COLO668 (cell line): ENCODE data around the gene KLK15.
"Not testable (repeated sequence)": the region's sequence is repeated elsewhere in the genome, so short reads cannot be mapped to it uniquely, and the experiment has no call there.

Source experiments
- DNase-seq: peaks from one replicate; lab custom pipeline; 2025; ENCODE audit not compliant: unreplicated experiment; lab: John Stamatoyannopoulos, UW

The KLK15 gene

DNA sequence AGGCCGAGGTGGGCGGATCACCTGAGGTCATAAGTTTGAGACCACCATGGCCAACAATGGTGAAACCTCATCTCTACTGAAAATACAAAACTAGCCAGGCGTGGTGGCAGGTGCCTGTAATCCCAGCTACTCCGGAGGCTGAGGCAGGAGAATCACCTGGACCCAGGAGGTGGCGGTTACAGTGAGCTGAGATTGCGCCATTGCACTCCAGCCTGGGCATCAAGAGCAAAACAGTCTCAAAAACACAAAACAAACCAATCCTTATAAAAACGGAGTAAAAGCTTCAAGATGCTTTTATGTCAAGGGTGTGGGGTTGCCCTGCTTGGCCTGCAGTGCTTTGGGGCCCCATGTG, 36.0 kb downstream of the KLK15 start:
- no peak for DNase-seq

DNA sequence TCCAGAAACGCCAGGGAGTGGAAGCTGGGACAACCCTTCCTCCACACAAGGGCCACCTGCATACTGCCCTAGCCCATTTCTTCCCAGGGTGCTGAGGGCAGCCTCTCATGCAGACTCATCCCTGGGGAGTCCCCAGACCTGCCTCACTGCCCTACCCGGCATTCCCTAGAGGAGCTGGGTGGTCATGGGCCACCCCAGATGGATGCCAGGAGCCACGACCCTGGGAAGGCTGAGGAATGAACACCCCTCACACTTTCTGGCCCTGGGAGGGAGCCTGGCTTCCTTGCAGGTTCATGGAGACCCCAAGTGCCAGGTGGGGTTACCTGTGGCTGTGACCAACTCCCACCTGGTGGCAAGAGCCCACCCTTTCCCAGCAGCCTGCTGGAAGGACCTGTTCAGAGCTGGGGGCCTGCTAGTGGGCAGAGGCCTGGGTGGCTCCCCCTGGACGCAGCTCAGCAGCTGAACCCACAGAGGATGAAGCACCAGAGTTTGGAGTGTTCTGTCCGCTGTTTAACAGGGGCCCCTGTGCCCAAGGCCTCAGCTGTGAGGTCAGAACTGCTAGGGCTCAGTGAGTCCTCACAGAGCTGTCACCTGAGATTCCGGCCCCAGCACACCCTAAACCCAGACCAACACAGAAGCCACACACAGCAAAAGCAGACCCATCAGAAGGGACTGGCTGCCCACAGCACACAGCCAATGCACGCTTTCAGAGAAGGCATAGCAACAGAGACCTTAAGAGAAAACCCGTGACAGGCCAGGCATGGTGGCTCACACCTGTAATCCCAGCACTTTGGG, 36.5 kb downstream of the KLK15 start:
- DNase-seq = no peak

DNA sequence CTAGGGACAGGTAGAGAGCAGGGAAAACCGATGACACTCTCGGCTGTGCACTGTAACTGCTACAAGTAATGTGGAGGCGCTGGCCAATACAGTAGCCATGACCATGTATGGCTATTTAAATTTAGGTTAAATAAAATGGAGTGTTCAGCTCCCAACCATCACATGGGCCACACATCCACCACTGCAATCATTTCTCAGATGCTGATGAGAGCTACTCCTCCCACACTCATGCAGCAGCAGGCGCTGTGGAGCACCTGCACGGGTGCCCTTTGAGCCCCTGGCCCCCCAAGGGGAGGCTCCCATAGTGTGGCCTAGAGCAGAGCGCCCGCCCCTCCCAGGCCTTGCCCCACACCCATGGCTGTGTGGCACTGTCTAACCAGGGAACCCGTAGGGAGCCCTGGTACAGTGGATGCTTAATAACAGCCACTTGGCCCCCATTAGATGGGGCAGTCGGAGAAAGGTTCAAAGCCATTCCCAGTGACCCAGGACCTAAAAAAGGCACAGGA, 37.2 kb downstream of the KLK15 start:
- DNase-seq = peak; percentile 6

DNA sequence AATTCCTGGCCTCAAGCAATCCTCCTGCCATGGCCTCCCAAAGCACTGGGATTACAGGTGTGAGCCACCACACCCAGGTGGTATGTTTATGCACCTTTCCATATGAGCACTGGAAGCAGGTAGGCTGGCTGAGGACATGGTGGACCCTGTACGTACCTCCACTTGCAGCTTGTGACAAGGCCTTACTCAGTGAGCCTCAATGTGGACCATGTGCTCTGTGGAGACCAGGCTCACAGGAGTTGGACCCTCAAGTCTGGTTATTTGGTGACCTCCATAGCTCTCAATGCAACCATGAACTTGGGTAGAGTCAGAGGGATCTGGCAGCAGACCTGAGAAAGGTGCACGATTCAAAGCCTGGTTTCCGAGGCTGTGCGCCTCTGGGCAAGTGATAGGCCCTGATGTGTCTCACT, 37.7 kb downstream of the KLK15 start:
- no peak for DNase-seq

DNA sequence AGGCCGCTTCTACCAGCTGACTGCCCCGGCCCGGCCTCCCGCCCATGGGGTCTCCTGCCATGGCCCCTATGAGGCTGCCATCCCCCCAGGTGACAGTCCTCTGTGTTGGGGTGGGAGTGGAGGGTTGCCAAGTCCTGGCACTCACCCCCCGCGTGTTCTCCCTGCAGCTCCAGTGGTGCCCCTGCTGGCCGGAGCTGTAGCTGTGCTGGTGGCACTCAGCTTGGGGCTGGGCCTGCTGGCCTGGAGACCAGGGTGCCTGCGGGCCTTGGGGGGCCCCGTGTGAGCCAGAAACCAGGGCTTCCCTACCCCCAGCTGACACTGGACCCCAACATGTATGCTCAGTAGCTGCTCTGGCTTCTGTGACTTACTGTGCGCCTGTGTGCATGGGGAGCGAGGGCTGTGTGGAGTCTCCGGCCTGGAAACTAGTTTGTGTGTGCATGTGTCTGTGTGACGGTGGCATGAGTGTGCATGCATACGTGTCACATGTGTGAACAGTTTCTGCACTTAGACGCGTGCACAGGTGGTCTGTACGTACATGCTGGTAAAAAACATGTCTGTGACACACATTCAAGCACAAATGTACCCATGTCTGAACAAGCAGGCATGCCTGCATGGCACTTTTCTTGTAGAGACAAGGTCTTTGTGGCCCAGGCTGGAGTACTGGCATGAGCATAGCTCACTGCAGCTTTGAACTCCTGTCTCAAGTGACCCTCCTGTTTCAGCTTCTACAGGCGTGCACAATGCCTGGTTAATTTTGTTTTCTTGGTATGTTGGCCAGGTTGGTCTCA, 38.3 kb downstream of the KLK15 start:
- DNase-seq = peak; percentile 73

DNA sequence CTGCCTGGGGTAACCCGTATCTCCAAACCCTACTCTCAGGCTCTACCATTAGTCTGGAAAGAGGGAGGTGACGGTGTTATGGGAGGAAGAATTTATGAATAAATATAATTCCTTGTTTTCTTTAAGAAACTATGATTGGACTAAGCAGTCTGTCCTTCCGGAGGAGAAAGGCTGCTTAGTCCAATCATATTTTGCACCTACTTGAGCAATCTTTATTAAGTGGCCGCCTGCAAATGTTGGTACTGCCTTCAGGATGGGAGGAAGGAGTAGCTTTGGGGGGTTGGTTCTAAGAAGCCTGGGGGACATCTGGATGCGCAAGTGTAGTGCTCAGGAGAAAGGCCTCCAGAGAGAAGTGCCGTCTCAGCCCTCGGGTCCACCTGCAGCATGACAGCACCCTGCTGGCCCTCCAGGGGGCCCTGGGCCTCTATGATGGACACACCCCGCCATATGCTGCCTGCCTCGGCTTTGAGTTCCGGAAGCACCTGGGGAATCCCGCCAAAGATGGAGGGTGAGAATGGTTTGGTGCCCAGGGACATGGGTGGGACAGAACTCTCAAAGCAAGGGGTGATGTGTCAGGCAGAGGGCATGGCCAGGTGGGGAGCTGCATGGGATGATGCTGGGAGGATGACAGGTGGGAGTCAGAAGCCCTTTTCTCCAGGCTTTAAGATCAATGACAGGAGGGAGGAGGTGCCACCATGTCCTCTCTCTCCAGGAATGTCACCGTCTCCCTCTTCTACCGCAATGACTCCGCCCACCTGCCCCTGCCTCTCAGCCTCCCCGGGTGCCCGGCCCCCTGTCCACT, 39.1 kb downstream of the KLK15 start:
- DNase-seq = peak; percentile 84

DNA sequence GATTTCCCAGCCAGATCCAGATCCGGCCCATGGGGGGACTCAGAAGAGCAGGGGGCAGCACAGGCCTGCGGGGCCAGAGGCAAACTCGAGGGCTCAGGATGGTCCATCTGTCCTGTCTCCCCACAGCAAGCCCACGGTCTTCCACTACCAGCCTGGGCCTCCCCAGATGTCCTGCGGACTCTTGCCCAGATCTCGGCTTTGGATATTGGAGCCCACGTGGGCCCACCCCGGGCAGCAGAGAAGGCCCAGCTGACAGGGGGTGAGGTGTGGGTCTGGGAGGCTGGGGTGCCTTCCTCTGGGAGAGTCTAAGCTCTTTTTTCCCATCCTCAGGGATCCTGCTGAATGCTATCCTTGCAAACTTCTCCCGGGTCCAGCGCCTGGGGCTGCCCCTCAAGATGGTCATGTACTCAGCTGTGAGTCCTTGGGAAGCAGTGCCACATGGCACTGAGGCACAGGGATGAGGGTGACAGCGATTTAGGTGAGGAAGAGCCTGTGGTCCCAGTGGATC, 39.8 kb downstream of the KLK15 start:
- peak; percentile 18 for DNase-seq

DNA sequence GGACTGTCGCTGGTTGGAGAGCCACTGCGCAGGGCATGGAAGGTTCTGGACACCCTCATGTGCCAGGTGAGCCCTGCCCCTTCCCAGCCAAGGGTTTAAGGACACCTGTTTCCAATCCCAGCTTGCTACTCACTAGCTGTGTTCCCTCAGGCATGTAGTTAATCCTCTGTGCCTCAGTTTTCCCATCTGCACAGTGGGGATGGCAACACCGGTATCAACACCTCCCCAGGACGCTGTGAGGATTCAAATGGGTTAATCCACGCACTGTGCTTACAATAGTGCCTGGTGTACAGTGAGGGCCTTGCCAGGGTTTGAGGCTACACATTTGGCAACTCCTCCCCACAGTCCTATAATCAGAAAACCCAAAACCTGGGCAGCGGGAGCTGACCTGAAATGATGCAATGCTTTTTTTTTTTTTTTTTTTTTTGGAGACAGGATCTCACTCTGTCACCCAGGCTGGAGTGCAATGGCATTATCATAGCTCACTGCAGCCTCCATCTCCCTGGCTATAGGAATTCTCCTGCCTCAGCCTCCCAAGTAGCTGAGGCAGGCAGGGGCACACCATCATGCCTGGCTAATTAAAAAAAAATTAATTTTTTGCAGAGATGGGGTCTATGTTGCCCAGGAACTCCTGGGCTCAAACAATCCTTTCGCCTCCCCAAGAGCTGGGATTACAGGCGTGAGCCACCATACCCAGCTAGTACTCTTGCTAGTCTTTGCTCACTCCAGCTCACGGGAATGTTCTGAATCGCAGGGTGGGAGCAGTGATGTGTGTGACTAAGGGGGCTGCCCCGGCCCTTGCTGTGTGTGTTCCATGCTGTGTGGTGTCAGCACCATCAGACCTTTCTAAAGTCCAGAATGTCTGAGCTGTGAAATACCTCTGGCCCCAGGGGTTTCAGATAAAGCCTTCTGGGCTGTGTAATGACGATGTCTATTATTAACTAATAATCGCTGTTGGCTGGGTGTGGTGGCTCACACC, 40.8 kb downstream of the KLK15 start:
- no peak for DNase-seq

DNA sequence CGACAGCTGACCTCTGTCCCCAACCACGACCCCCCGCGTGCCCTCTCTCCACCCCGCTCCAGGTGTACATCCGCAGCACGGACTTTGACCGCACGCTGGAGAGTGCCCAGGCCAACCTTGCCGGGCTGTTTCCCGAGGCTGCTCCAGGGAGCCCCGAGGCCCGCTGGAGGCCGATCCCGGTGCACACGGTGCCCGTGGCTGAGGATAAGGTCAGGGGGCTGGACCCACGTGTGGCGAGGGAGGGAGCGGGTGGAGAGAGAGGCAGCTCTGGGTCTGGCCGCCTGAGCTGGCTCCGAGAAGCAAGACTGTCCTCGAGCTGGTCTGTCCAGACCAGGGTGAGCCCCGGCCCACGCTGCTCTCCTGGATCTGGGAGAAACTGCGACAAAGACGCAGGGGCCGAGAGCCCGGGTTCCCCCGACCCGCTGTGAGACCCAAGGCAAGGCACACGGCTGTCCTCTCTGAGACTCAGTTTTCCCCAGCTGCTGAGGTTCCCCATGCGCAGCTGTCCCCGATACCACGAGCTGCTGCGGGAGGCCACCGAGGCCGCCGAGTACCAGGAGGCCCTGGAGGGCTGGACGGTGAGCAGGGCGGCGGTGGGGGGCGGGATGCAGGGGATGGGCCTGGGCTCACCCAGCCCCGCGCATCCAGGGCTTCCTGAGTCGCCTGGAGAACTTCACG, 41.6 kb downstream of the KLK15 start:
- peak; percentile 48 for DNase-seq

DNA sequence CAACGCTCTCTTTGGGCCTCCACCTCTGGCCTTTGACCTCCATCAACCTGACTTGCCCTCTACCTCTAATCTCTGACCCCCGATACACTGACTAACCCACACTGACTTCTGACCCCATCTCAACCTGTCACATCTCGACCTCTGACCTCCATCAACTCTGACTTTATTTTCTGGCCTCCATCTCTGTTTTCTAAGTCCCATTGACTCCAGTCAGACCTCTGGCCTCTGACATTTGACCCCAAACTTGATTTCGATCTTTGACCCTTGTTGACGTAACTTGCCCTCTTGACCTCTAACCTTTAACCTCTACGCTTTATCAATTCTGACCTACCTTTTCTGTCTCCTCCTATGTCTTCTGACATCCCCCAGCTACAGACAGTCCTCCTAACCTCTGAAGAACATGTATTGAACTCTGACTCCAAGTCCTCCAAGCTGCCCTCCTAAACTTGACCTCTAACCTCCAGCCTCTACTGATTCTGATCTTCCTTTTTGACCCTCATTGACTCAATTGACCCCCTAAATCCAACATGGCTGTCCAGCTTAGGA, 42.4 kb downstream of the KLK15 start:
- DNase-seq = no peak

DNA sequence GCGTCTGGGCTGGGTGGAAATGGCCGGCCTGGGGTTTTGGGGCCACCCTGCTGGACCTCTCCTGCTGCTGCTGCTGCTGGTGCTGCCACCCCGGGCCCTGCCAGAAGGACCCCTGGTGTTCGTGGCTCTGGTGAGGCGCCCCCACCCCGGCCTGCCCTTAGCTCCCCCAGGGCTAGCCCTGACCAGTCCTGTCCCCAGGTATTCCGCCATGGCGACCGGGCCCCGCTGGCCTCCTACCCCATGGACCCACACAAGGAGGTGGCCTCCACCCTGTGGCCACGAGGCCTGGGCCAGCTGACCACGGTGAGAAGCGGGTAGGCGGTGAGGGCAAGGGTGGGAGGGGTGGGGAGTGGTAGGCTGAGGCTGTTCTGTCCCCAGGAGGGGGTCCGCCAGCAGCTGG, 43.0 kb downstream of the KLK15 start, which contains the start of gene ACP4:
ACP4 (plus strand) TSS at position 20 of the 400 bp plus-strand sequence; CDS start at position 20, 0 bp downstream.
- peak; percentile 33 for DNase-seq

DNA sequence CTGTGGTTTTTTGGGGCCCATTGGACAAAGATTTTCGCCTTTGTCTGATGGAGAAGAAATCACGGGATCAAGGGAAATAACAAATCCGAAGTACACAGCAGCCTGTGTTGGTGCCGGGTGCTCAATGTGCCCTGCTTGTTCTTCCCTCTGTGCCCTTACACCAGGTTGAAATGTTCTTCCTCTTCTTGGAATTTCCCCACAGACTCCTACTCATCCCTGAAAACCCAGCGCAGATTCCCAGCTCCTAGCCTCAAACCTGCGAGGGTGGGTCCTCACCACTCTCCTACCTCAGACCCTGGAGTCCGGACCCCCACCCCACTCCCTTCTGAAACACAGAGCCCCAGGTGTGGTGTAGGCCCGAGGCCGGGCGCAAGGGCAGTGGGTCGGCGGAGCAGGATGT, 48.0 kb downstream of the KLK15 start:
- no peak for DNase-seq

DNA sequence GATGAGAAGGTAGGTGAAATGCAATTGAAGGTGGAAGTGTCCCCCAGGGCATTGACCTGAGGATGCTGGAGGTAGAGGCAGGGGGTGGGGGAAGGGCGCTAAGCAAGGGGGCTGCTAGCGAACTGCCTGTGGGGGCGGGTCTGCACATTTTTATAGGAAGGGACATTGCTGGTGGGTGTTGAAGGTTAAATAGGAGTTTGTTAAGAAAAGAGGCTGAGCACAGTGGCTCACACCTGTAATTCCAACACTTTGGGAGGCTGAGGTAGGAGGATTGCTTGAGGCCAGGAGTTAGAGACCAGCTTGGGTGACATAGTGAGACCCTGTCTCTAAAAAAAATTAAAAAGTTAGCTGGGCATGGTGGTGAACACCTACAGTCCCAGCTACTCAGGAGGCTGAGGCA, 48.7 kb downstream of the KLK15 start:
- no peak for DNase-seq

DNA sequence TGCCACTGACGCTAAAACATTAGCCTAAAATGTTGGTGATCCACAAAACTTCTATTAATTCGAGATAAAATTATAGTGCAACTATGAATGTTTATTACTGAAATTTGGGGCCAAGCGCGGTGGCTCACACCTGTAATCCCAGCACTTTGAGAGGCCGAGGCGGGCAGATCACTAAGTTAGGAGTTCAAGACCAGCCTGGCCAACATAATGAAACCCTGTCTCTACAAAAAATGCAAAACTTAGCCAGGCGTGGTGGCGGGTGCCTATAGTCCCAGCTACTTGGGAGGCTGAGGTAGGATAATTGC, 49.6 kb downstream of the KLK15 start:
- not testable (repeated sequence) for DNase-seq

DNA sequence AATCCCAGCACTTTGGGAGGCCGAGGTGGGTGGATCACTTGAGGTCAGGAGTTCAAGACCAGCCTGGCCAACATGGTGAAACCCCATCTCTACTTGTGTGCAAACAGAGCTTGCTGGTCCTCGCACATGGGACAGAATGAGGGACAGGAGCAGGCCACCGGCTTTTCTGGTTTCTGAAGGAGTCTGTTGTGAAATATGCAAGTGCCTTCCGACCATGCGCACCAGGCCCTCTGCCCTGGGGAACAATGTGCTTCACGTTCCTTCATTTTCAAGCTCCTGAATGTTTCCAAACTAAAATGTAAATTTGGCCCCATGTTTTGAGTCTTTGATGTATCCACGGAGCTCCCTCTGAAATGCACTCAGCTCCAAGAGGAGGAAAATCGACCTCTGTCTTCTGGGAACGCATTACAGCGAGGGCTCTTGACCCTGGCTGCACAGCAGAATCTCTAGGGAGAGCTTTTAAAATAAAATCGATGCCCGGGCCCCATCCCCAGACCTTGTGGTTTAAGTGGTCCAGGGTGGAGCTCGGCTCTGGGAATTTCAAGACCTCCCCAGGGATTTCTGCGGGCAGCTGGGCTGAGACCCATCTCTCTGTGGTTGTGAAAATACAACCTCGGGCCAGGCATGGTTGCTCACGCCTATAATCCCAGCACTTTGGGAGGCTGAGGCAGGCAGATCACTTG, 52.5 kb downstream of the KLK15 start:
- DNase-seq = no peak

DNA sequence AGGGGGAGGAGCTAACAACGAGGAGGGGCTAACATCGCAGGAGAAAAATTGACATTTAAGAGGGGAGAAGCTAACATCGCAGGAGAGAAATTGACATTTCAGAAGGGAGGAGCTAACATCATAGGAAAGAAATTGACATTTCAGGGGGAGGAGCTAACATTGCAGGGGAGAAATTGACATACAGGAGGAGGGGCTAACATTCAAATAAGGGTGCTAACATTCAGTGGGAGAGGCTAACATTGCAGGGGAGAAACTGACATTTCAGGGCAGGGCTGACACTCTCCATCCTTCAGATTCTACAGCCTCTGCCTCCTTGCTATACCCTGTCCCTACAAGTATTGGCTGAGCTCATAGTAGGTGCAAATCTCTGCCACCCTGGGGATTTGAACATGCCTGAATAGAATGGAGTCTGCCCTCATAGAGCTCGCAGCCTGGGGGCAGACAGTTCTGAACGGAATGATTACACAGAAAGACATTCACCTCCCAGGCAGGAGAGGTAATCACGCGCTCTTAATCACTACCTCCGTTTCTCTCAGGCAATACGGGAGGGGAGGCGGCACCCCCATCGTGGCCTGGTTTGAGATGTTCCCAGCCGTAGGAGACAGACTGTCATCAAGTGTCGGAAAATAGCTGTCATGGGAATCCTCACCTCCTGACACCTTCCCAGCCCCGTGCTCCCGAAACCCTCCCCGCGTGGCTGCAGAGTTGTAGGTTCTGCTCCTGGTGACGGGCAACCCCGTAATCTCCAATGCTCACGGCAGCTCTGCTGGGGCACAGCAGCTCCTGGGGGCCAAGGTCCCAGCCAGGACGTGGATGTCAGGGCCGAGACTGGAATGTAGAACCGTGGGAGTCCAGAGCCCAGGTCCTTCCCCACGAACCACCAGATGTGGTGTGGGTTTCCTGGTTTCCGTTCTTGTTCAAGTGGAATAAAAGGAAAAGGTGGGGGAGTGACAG, 53.6 kb downstream of the KLK15 start:
- DNase-seq = no peak

DNA sequence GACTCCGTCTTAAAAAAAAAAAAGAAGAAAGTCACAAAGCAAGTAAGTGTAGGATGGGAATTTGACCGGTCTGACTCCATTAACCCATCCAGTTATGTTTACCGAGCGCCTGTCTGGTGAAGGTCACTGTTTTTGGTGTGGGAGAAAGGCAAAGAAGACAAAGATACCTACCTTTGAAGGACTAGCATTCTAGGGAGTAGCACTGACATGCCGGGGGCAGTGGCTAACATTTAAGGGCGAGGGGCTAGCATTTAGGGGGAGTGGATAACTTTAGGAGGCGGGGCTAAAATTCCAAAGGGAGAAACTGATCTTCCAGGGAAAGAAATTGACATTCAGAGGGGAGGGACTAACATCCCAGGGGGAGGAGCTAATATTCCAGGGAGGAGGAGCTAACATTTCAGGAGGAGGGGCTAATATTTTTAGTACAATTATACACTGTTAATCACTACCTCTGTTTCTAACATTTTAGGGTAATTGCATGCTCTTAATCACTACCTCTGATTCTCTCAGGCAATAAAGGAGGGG, 54.4 kb downstream of the KLK15 start:
- no peak for DNase-seq
